HG02938 (cell line): Measurements from ENCODE around the gene AK2.
"Not testable (repeated sequence)": the region's sequence is repeated elsewhere in the genome, so short reads cannot be mapped to it uniquely, and the experiment has no call there.

Experiments
- ATAC-seq: cut with Tn5 transposase; IDR thresholded peaks from one replicate; pipeline ENCODE4 v1.9.1; 2021; ENCODE audit warnings: mild to moderate bottlenecking, moderate library complexity; ENCODE audit not compliant: unreplicated experiment

AK2 gene

GRCh38 chr1:33036526-33037503 lies at the start of gene AK2:
Gene AK2 (minus strand): TSS chr1:33036883. CDS start chr1:33036828, 55 bp downstream.
- peak; percentile 98 for ATAC-seq

- ATAC-seq = no peak
These were observed 49.7 kb upstream of the AK2 start for GRCh38 chr1:33086384-33086850.

- ATAC-seq = no peak
These were observed 48.6 kb upstream of the AK2 start for GRCh38 chr1:33085332-33085731.

- no peak for ATAC-seq
These were observed 46.0 kb upstream of the AK2 start for GRCh38 chr1:33082575-33083108.

- no peak for ATAC-seq
These were observed 45.0 kb upstream of the AK2 start for GRCh38 chr1:33081554-33082305.

- ATAC-seq = peak; percentile 97
These were observed 44.3 kb upstream of the AK2 start, which contains the start of gene AZIN2 for GRCh38 chr1:33080885-33081553. Gene AZIN2 (plus strand): TSS chr1:33081153. CDS start chr1:33082250, 1,097 bp downstream.

- ATAC-seq = no peak
These were observed 43.7 kb upstream of the AK2 start for GRCh38 chr1:33080373-33080772.

- no peak for ATAC-seq
These were observed 41.4 kb upstream of the AK2 start for GRCh38 chr1:33078030-33078591.

- no peak for ATAC-seq
These were observed 37.7 kb upstream of the AK2 start for GRCh38 chr1:33074193-33074945.

- ATAC-seq = no peak
These were observed 36.0 kb upstream of the AK2 start for GRCh38 chr1:33072707-33073106.

GRCh38 chr1:33070628-33071027 lies 33.9 kb upstream of the AK2 start:
- ATAC-seq = no peak

- not testable (repeated sequence) for ATAC-seq
These were observed 31.4 kb upstream of the AK2 start for GRCh38 chr1:33068108-33068507.

- not testable (repeated sequence) for ATAC-seq
These were observed 29.8 kb upstream of the AK2 start for GRCh38 chr1:33066477-33066876.

- no peak for ATAC-seq
These were observed 28.6 kb upstream of the AK2 start for GRCh38 chr1:33065301-33065700.

GRCh38 chr1:33064284-33064683 lies 27.6 kb upstream of the AK2 start:
- not testable (repeated sequence) for ATAC-seq

GRCh38 chr1:33061834-33062233 lies 25.2 kb upstream of the AK2 start:
- ATAC-seq = no peak

- no peak for ATAC-seq
These were observed 23.9 kb upstream of the AK2 start for GRCh38 chr1:33060579-33061083.

GRCh38 chr1:33057095-33057494 lies 20.4 kb upstream of the AK2 start:
- ATAC-seq = no peak

GRCh38 chr1:33056426-33056825 lies 19.7 kb upstream of the AK2 start:
- ATAC-seq = no peak
